Forelimb muscle (tissue), 1 donor: Measurements from ENCODE around the gene C20orf141. TPM values are rescaled to one million over a fixed set of nuclear protein-coding genes. Genes with fewer than 3 reads are reported as not detected.
"Not testable (repeated sequence)": the region's sequence is repeated elsewhere in the genome, so short reads cannot be mapped to it uniquely, and the experiment has no call there.

Source experiments
- DNase-seq: peaks from one replicate; pipeline ENCODE4 v3.0.0-alpha.2; 2013; ENCODE audit warnings: low read depth
- polyA plus RNA-seq: library from polyadenylated mRNA; unstranded; fragments of 120-200 nt; gene quantifications from one replicate; pipeline ENCODE4 v1.2.1, GENCODE V29; 2013; ENCODE audit not compliant: insufficient read length

The C20orf141 gene
- polyA plus RNA-seq, 1 donor = not detected

- DNase-seq = no peak
Observed at GRCh38 chr20:2799688-2800520, 14.9 kb upstream of the C20orf141 start.

- DNase-seq = no peak
Observed at GRCh38 chr20:2800521-2801285, 14.1 kb upstream of the C20orf141 start, which contains the start of gene CPXM1. Gene CPXM1 (minus strand): TSS chr20:2800627. CDS start chr20:2800572, 55 bp downstream.

DNA sequence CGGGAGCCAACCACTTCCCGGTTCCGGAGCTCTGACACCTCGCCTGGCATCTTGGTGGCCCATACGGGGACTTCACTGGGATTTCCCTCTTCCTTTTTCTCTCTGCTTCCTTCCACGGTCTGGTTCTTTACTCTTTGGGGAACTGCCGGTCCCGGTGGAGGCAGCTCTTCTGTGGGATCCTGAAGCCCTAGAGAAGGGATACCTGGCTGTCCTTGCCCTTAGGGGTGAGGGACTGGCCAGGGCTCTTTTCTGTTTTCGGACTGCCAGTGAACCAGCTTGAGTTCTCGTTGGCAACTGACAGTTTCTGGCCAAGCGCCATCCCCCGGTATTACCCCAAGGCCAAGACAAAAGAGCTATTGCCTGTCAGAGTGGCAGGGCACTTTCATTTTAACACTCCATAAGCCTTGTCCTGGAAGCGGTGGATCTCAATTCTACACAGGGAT lies 13.5 kb upstream of the C20orf141 start:
- no peak for DNase-seq

- DNase-seq = no peak
Observed at GRCh38 chr20:2804041-2804828, 10.6 kb upstream of the C20orf141 start.

- DNase-seq = no peak
Observed at GRCh38 chr20:2804852-2805688, 9.7 kb upstream of the C20orf141 start.

DNA sequence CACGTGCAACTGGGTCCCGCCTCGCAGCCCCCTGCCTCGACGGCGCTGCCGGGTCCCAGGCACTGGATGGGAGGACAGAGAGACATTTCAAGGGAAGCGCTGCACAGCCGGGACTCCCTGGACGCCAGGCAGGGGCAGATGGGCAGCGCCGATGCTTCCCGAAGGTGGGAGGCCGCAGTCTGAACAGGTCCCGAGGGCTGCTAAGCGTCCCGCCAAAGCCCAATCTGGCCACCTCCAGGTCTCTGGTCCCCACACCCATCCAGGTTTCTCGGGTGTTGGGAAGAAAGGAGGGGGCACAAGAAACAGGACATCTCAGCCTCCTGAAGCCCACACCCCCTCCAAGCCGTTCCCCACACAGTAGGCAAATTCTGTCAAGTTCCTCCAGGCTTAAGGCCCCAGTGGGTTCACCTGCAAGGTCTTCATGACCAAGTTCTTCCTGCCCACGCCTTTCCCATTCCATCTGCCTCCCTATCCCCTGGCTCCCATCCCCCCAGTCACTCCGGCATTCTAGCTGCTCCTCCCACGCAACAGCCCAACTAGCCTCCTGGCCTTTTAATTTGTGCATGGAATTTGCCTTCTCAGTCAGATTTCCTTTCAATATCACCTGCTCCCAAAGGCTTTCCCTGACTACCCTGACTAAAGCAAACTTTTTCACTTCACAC lies 9.0 kb upstream of the C20orf141 start:
- no peak for DNase-seq

GRCh38 chr20:2806351-2806701 lies 8.5 kb upstream of the C20orf141 start:
- no peak for DNase-seq

- no peak for DNase-seq
Observed at GRCh38 chr20:2807019-2807418, 7.8 kb upstream of the C20orf141 start.

DNA sequence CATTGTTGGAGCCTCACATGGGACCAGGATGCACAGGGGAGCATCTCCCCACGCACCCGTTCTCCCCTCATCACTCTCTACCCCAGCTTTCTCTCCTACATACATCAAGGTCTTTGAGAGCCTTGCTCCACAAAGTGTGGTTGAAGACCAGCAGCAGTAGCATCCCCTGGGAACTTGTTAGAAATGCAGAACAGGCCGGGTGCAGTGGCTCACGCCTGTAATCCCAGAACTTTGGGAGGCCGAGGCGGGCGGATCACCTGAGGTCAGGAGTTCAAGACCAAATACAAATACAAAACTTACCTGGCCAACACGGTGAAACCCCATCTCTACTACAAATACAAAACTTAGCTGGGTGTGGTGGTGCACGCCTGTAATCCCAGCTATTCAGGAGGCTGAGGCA lies 6.9 kb upstream of the C20orf141 start:
- not testable (repeated sequence) for DNase-seq

DNA sequence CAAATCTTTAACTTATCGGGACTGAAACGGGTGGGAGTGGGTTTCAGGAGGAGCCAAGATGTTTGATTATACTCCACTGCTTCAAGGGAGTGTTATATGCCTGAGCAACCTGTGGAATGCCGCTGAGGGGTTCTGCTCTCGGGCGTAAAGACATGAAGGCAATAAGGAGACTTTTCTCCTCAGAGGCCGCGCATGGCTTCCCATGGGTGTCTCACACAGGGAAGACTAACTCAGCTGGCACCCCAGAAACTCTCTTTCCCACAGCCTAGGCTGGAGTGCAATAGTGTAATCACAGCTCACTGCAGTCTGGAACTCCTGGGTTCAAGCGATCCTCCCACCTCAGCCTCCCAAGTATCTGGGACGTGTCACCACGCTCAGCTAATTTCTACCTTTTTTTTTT lies 5.1 kb upstream of the C20orf141 start:
- no peak for DNase-seq

- no peak for DNase-seq
Observed at GRCh38 chr20:2812189-2812588, 2.6 kb upstream of the C20orf141 start.

DNA sequence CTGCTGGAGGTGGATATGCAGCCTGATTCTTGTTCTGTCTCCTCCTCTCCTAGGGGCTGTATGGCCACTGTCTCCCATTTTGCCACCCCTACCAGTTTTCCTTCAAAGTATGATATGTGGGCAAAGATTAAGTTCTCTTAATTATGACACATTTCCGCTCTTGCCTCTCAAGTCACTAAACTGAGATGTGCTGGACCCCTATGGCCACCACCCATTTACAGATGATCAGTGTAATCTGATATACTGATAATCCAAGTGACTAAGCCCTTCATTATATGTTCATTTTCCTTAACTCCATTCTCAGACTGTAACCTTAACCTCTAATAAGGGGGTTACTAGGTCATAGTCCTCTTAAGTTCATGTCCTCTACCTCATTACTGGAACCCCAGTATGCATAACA lies 711 bp upstream of the C20orf141 start:
- no peak for DNase-seq

GRCh38 chr20:2815242-2815900 lies 584 bp downstream of the C20orf141 start:
- no peak for DNase-seq

GRCh38 chr20:2816030-2816582 lies 1.3 kb downstream of the C20orf141 start, which contains the start of gene TMEM239:
Gene TMEM239 (plus strand): TSS chr20:2816364. CDS start chr20:2816555, 191 bp downstream.
- DNase-seq = no peak

- no peak for DNase-seq
Observed at GRCh38 chr20:2816583-2817340, 2.0 kb downstream of the C20orf141 start.

DNA sequence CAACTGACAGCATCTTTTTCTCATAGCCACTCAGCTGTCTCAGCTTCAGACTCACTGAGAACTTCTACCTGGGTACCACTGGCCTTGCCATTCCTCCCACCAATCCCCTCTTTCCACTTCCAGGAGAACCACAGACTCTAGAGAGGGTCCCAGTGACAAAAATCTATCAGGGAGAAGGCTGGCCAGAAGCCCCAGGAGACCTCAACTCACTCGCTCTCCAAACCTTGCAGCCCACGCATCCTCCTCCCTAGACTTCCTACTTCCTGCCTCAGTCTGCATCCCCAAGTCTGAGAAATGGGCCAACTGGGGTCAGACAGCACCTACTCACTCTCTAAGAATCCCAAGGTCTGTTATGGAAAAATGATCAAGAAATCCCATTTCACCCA lies 2.5 kb downstream of the C20orf141 start:
- DNase-seq = no peak

GRCh38 chr20:2817891-2818595 lies 3.3 kb downstream of the C20orf141 start:
- DNase-seq = no peak
